ENCODE data around the gene MRRF.
"Not testable (repeated sequence)": the region's sequence is repeated elsewhere in the genome, so short reads cannot be mapped to it uniquely, and the experiment has no call there.

The MRRF gene

GRCh38 chr9:122307061-122307460 lies 42.4 kb downstream of the MRRF start:
- Histone ChIP-seq H3K9me3 (ENCODE audit: control insufficient read depth in 1 of 2, low read length in 2 of 2) (no peaks in the 10 kb centered on the region), H3K4me3 (ENCODE audit: low read depth in 1 of 2, low read length in 2 of 2) (no peak overlapping the region), H3K4me1 (ENCODE audit: control insufficient read depth in 1 of 2, insufficient read depth in 2 of 2, low read length in 2 of 2) (no peaks in the 10 kb centered on the region), H3K27ac (ENCODE audit: low read depth, low read length) (no peak overlapping the region), H3K27me3 (ENCODE audit: control insufficient read depth in 1 of 2, insufficient read depth in 2 of 2, low read length in 2 of 2) (no peaks in the 10 kb centered on the region), H3K36me3 (ENCODE audit: control insufficient read depth in 1 of 2, insufficient read depth in 2 of 2, low read length in 2 of 2) (peaks cover 20 to 79% of the 10 kb centered on the region in 2 donors), H3K9ac (ENCODE audit: low read depth in 1 of 2, low read length in 2 of 2) (no peak overlapping the region)

GRCh38 chr9:122307925-122308324 lies 43.2 kb downstream of the MRRF start:
- no peaks in the 10 kb centered on the region for H3K4me1 ChIP-seq (ENCODE audit: control insufficient read depth in 1 of 2, insufficient read depth in 2 of 2, low read length in 2 of 2)
- peaks cover 19 to 83% of the 10 kb centered on the region in 2 donors for H3K36me3 ChIP-seq (ENCODE audit: control insufficient read depth in 1 of 2, insufficient read depth in 2 of 2, low read length in 2 of 2)
- no peak overlapping the region for H3K27ac ChIP-seq (ENCODE audit: low read depth, low read length)
- H3K27me3 ChIP-seq (ENCODE audit: control insufficient read depth in 1 of 2, insufficient read depth in 2 of 2, low read length in 2 of 2), result no peaks in the 10 kb centered on the region
- no peak overlapping the region for H3K9ac ChIP-seq (ENCODE audit: low read depth in 1 of 2, low read length in 2 of 2)
- H3K4me3 ChIP-seq (ENCODE audit: low read depth in 1 of 2, low read length in 2 of 2), result no peak overlapping the region
- H3K9me3 ChIP-seq (ENCODE audit: control insufficient read depth in 1 of 2, low read length in 2 of 2), result no peaks in the 10 kb centered on the region

GRCh38 chr9:122309861-122310260 lies 45.2 kb downstream of the MRRF start:
- Histone ChIP-seq H3K36me3 (ENCODE audit: control insufficient read depth in 1 of 2, insufficient read depth in 2 of 2, low read length in 2 of 2) (peaks cover 32 to 85% of the 10 kb centered on the region in 2 donors), H3K9ac (ENCODE audit: low read depth in 1 of 2, low read length in 2 of 2) (no peak overlapping the region), H3K4me3 (ENCODE audit: low read depth in 1 of 2, low read length in 2 of 2) (no peak overlapping the region), H3K27ac (ENCODE audit: low read depth, low read length) (no peak overlapping the region), H3K27me3 (ENCODE audit: control insufficient read depth in 1 of 2, insufficient read depth in 2 of 2, low read length in 2 of 2) (no peaks in the 10 kb centered on the region), H3K9me3 (ENCODE audit: control insufficient read depth in 1 of 2, low read length in 2 of 2) (no peaks in the 10 kb centered on the region), H3K4me1 (ENCODE audit: control insufficient read depth in 1 of 2, insufficient read depth in 2 of 2, low read length in 2 of 2) (no peaks in the 10 kb centered on the region)

GRCh38 chr9:122314165-122314564 lies 49.5 kb downstream of the MRRF start:
- Histone ChIP-seq H3K27ac (ENCODE audit: low read depth, low read length) (no peak overlapping the region), H3K27me3 (ENCODE audit: control insufficient read depth in 1 of 2, insufficient read depth in 2 of 2, low read length in 2 of 2) (no peaks in the 10 kb centered on the region), H3K4me3 (ENCODE audit: low read depth in 1 of 2, low read length in 2 of 2) (no peak overlapping the region), H3K9ac (ENCODE audit: low read depth in 1 of 2, low read length in 2 of 2) (no peak overlapping the region), H3K36me3 (ENCODE audit: control insufficient read depth in 1 of 2, insufficient read depth in 2 of 2, low read length in 2 of 2) (peaks cover 25 to 64% of the 10 kb centered on the region in 2 donors), H3K4me1 (ENCODE audit: control insufficient read depth in 1 of 2, insufficient read depth in 2 of 2, low read length in 2 of 2) (no peaks in the 10 kb centered on the region), H3K9me3 (ENCODE audit: control insufficient read depth in 1 of 2, low read length in 2 of 2) (no peaks in the 10 kb centered on the region)

- Histone ChIP-seq H3K36me3 (ENCODE audit: control insufficient read depth in 1 of 2, insufficient read depth in 2 of 2, low read length in 2 of 2) (peaks cover 25 to 54% of the 10 kb centered on the region in 2 donors), H3K27ac (ENCODE audit: low read depth, low read length) (no peak overlapping the region), H3K27me3 (ENCODE audit: control insufficient read depth in 1 of 2, insufficient read depth in 2 of 2, low read length in 2 of 2) (no peaks in the 10 kb centered on the region), H3K9me3 (ENCODE audit: control insufficient read depth in 1 of 2, low read length in 2 of 2) (no peaks in the 10 kb centered on the region), H3K9ac (ENCODE audit: low read depth in 1 of 2, low read length in 2 of 2) (no peak overlapping the region), H3K4me1 (ENCODE audit: control insufficient read depth in 1 of 2, insufficient read depth in 2 of 2, low read length in 2 of 2) (no peaks in the 10 kb centered on the region), H3K4me3 (ENCODE audit: low read depth in 1 of 2, low read length in 2 of 2) (no peak overlapping the region)
These were observed 50.9 kb downstream of the MRRF start for GRCh38 chr9:122315534-122315933.

- H3K27me3 ChIP-seq (ENCODE audit: control insufficient read depth in 1 of 2, insufficient read depth in 2 of 2, low read length in 2 of 2), result no peaks in the 10 kb centered on the region
- peaks cover 18 to 45% of the 10 kb centered on the region in 2 donors for H3K36me3 ChIP-seq (ENCODE audit: control insufficient read depth in 1 of 2, insufficient read depth in 2 of 2, low read length in 2 of 2)
- no peaks in the 10 kb centered on the region for H3K4me1 ChIP-seq (ENCODE audit: control insufficient read depth in 1 of 2, insufficient read depth in 2 of 2, low read length in 2 of 2)
- H3K9me3 ChIP-seq (ENCODE audit: control insufficient read depth in 1 of 2, low read length in 2 of 2), result no peaks in the 10 kb centered on the region
- no peak overlapping the region for H3K27ac ChIP-seq (ENCODE audit: low read depth, low read length)
- H3K4me3 ChIP-seq (ENCODE audit: low read depth in 1 of 2, low read length in 2 of 2), result no peak overlapping the region
- no peak overlapping the region for H3K9ac ChIP-seq (ENCODE audit: low read depth in 1 of 2, low read length in 2 of 2)
These were observed 53.6 kb downstream of the MRRF start for GRCh38 chr9:122318284-122318683.

- Histone ChIP-seq H3K9me3 (ENCODE audit: control insufficient read depth in 1 of 2, low read length in 2 of 2) (no peaks in the 10 kb centered on the region), H3K27me3 (ENCODE audit: control insufficient read depth in 1 of 2, insufficient read depth in 2 of 2, low read length in 2 of 2) (no peaks in the 10 kb centered on the region), H3K4me1 (ENCODE audit: control insufficient read depth in 1 of 2, insufficient read depth in 2 of 2, low read length in 2 of 2) (no peaks in the 10 kb centered on the region), H3K4me3 (ENCODE audit: low read depth in 1 of 2, low read length in 2 of 2) (no peak overlapping the region), H3K9ac (ENCODE audit: low read depth in 1 of 2, low read length in 2 of 2) (no peak overlapping the region), H3K27ac (ENCODE audit: low read depth, low read length) (no peak overlapping the region), H3K36me3 (ENCODE audit: control insufficient read depth in 1 of 2, insufficient read depth in 2 of 2, low read length in 2 of 2) (peaks cover 9 to 39% of the 10 kb centered on the region in 2 donors)
These were observed 55.8 kb downstream of the MRRF start for GRCh38 chr9:122320413-122320881.

- H3K27ac ChIP-seq (ENCODE audit: low read depth, low read length), result no peak overlapping the region
- H3K4me1 ChIP-seq (ENCODE audit: control insufficient read depth in 1 of 2, insufficient read depth in 2 of 2, low read length in 2 of 2), result no peaks in the 10 kb centered on the region
- H3K9me3 ChIP-seq (ENCODE audit: control insufficient read depth in 1 of 2, low read length in 2 of 2), result no peaks in the 10 kb centered on the region
- H3K27me3 ChIP-seq (ENCODE audit: control insufficient read depth in 1 of 2, insufficient read depth in 2 of 2, low read length in 2 of 2), result no peaks in the 10 kb centered on the region
- peaks cover 9 to 43% of the 10 kb centered on the region in 2 donors for H3K36me3 ChIP-seq (ENCODE audit: control insufficient read depth in 1 of 2, insufficient read depth in 2 of 2, low read length in 2 of 2)
- no peak overlapping the region for H3K4me3 ChIP-seq (ENCODE audit: low read depth in 1 of 2, low read length in 2 of 2)
- H3K9ac ChIP-seq (ENCODE audit: low read depth in 1 of 2, low read length in 2 of 2), result no peak overlapping the region
These were observed 57.9 kb downstream of the MRRF start for GRCh38 chr9:122322553-122322952.

- H3K36me3 ChIP-seq (ENCODE audit: control insufficient read depth in 1 of 2, insufficient read depth in 2 of 2, low read length in 2 of 2), result peaks cover 11 to 39% of the 10 kb centered on the region in 2 donors
- not testable (repeated sequence) for H3K27me3 ChIP-seq (ENCODE audit: control insufficient read depth in 1 of 2, insufficient read depth in 2 of 2, low read length in 2 of 2); H3K9ac ChIP-seq (ENCODE audit: low read depth in 1 of 2, low read length in 2 of 2); H3K27ac ChIP-seq (ENCODE audit: low read depth, low read length); H3K4me1 ChIP-seq (ENCODE audit: control insufficient read depth in 1 of 2, insufficient read depth in 2 of 2, low read length in 2 of 2); H3K9me3 ChIP-seq (ENCODE audit: control insufficient read depth in 1 of 2, low read length in 2 of 2); H3K4me3 ChIP-seq (ENCODE audit: low read depth in 1 of 2, low read length in 2 of 2)
These were observed 60.0 kb downstream of the MRRF start for GRCh38 chr9:122324665-122325064.

- no peaks in the 10 kb centered on the region for H3K27me3 ChIP-seq (ENCODE audit: control insufficient read depth in 1 of 2, insufficient read depth in 2 of 2, low read length in 2 of 2)
- H3K9ac ChIP-seq (ENCODE audit: low read depth in 1 of 2, low read length in 2 of 2), result no peak overlapping the region
- no peak overlapping the region for H3K4me3 ChIP-seq (ENCODE audit: low read depth in 1 of 2, low read length in 2 of 2)
- no peaks in the 10 kb centered on the region for H3K4me1 ChIP-seq (ENCODE audit: control insufficient read depth in 1 of 2, insufficient read depth in 2 of 2, low read length in 2 of 2)
- no peak overlapping the region for H3K27ac ChIP-seq (ENCODE audit: low read depth, low read length)
- H3K9me3 ChIP-seq (ENCODE audit: control insufficient read depth in 1 of 2, low read length in 2 of 2), result no peaks in the 10 kb centered on the region
- peaks cover 11 to 44% of the 10 kb centered on the region in 2 donors for H3K36me3 ChIP-seq (ENCODE audit: control insufficient read depth in 1 of 2, insufficient read depth in 2 of 2, low read length in 2 of 2)
These were observed 60.4 kb downstream of the MRRF start for GRCh38 chr9:122325124-122325523.

GRCh38 chr9:122327175-122327574 lies 62.5 kb downstream of the MRRF start:
- Histone ChIP-seq H3K36me3 (ENCODE audit: control insufficient read depth in 1 of 2, insufficient read depth in 2 of 2, low read length in 2 of 2) (peaks cover 11 to 43% of the 10 kb centered on the region in 2 donors), H3K9ac (ENCODE audit: low read depth in 1 of 2, low read length in 2 of 2) (no peak overlapping the region), H3K4me1 (ENCODE audit: control insufficient read depth in 1 of 2, insufficient read depth in 2 of 2, low read length in 2 of 2) (no peaks in the 10 kb centered on the region), H3K27me3 (ENCODE audit: control insufficient read depth in 1 of 2, insufficient read depth in 2 of 2, low read length in 2 of 2) (no peaks in the 10 kb centered on the region), H3K9me3 (ENCODE audit: control insufficient read depth in 1 of 2, low read length in 2 of 2) (no peaks in the 10 kb centered on the region), H3K27ac (ENCODE audit: low read depth, low read length) (no peak overlapping the region), H3K4me3 (ENCODE audit: low read depth in 1 of 2, low read length in 2 of 2) (no peak overlapping the region)
